GM21390 (cell line): ENCODE data around the gene SPTA1.

Experiments used
- ATAC-seq: cut with Tn5 transposase; IDR thresholded peaks from one replicate; pipeline ENCODE4 v1.9.1; 2021; ENCODE audit not compliant: unreplicated experiment

The SPTA1 gene

DNA sequence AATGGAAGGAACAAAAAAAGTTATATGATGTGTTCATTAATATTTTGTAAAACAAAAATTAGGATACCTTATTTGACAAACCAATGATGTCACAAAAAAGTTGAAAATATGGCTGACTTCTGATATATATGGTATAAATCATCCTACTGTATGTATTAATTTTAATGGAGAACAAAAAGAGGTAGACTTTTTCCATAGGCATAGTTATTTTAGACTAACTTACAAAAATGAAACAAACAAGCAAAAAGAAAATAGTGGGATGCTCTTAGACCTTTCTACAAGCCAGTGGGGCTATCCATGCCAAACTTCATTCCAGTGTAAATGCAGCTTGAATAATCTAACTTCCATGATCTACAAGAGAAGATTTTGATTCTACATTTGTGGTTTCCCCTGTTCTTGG lies 522 bp upstream of the SPTA1 start:
- ATAC-seq: no peak

DNA sequence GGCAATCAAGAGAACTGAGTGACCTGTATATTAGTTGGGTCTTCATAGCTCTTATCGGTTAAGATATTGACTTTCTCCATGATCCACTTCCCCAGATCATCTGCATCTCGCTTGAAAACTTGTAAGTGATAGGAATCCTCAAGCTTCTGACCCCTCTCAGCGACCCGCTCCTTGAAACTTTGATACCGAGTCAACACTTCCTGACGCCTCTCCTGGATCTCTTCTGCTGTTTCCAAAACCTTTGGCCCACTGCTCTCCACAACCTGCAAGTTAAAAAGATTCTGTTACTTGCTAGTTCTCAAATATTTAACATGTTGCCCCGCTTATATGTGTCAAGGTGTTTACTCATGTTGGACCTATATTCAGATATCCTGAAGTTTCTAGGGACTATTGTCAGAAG lies 1.4 kb downstream of the SPTA1 start:
- no peak for ATAC-seq

DNA sequence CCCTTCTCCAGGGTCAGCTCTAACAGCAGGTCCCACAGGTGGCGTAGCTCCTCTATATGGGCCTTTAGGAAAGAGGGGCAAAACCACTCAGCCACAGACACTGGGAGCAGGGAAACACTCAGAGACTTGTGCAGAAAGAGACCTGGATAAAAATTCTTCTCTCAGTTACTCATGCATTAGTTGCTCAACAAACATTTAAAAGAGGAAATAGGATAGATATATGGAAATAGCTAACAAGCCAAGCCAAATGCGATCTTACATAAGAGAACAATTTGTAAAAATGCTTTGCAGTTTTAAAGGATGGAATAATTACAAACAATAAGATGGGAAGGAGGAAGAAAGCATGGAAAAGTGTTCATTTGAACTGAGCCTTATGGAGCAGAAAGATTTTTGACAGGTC lies 4.9 kb downstream of the SPTA1 start:
- ATAC-seq: no peak

DNA sequence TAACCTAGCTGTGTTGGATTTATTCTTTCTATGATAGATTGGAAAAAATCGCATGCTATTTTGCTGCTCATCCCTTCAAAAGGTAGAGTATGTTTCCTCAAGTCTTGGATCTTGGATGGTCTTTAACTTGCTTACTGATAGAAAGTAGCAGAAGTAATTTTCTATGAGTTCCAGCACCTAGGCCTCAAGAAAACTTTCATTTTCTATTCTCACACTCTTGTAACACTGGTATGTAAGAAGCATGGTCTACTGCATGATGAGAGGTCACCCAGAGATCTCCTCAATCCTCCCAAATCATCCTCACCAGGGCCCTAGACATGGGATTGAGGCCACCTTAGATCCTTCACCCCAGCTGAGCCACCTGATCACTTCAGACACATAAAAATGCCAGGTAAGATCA lies 7.2 kb downstream of the SPTA1 start:
- ATAC-seq: no peak

DNA sequence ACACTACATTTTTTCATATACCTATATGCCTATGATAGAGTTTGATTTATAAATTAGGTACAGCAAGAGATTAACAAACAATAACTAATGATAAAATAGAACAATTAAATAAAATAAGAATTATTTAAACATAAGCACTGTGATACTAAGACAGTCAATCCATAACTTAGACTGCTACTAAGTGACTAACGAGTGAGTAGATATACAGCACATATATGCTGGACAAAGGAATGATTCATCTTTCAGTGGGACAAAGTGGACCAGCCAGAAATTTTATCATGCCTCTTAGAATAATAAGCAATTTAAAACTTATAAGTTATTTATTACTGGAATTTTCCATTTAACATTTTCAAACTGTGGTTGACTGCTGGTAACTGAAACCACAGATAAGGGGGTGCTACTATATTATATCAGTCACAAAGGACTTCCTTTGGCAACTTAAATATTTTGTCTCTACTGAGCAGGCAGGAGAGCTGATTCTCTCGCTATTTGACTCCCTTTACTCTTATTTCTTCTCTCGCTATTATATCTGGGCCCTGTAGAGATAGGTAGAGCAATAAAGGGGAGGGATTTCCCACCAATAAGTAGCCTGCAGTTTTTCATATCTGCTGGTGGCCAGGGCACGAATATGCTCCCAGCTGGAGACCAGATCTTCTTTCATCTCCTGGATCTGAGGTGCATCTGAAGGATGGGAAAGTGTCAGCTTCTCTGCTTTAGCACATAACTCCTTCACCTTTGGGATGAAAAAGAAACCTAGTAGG lies 10.8 kb downstream of the SPTA1 start:
- ATAC-seq: no peak

DNA sequence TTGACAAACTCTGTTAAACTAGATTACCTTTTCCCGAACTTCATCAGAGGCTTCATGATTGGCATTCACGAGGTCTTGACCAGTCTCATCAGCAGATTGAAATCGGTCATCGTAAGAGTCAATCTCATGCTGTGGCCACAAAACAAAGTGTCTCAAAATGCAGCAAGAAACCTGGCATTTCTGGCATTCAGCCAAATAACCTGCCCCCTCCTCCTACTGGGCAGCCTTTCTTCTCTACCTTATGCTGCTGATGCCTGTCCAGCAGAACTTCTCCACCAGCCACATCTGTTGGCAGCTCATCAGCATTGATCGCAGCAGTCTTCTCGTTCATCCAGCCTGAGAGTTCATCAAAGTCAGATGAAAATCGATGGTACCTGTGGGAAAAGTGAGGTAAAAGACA lies 12.2 kb downstream of the SPTA1 start:
- ATAC-seq: no peak

DNA sequence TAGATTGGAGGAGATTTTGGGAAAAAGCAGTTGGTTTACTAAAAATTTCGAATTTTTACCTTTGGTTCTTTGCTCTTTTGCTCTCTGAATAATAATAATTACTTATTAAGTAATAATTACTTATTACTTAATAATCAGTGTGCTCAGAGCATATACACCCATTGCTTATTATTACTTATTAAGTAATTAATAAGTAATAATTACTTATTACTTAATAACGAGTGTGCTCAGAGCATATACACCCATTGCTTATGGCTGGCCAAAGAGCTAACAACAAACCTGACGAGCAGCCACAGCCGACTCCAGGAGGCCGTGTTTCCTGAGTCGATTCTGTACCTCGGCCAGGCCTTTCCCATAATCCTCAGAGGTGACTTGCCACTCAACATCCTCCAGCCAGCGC lies 20.5 kb downstream of the SPTA1 start:
- no peak for ATAC-seq

DNA sequence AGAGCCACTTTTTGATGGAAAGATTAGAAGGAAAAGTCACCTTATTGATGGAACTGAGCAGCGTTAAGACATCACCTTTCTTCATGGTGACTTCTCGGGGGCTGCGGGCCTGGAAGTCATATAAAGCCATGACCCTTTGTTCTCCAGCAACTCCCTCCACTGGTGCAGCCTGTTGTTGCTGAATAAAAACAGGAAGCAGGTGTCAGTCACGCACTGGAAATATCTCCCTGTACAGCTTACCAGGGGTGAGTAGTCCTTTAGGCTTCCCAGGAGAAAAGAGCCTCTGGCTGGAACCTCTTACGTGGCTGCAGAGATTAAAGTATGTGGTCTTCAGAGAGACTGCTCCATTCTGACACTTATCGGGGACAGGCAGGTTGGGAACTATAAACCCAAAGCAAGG lies 31.9 kb downstream of the SPTA1 start:
- ATAC-seq: no peak

DNA sequence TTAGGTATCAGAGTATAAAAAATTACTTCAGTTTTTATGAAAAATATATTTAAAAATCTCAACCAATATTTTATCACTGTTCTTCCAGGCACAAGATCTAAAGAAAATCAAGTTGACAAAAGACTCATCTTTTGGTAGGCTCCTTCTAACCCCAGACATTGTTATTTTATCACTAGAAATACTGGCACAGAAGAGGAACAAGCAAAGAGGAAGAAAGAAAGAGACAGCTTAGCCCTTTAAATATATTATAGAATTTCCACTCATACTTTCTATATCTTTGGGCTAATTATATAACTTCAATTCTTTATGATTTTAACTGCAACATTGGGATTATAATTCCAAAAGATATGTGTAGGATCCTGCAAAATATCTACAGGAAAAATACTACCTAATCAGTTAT lies 32.4 kb downstream of the SPTA1 start:
- no peak for ATAC-seq

DNA sequence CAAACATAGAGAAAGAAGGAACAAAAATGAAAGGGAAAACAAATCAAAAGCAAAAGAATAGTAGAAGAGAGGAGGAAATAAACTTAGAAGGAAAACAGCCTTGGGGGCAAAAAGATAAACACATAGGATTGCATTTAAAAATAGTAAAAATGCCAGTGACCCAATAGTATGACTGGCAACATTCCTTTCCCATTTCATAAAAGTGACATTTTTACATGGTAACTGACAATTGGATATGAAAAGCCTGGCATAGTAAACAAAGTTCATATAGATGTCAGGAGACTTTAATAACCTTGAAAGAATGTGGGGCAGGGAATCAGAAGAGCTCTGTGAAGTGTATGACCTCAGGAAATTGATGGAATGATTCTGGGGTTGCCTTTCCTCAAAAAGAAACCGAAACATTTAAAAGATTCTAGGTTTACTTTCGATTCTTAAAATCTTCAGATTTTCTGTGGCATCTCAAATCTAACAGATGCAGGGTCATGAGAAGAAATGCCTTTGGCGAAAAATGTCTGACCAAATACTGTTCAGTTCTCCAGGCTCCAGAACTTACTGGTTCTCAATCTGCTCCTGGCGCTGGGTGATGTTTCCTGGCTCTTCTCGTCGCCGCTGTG lies 33.7 kb downstream of the SPTA1 start:
- no peak for ATAC-seq

DNA sequence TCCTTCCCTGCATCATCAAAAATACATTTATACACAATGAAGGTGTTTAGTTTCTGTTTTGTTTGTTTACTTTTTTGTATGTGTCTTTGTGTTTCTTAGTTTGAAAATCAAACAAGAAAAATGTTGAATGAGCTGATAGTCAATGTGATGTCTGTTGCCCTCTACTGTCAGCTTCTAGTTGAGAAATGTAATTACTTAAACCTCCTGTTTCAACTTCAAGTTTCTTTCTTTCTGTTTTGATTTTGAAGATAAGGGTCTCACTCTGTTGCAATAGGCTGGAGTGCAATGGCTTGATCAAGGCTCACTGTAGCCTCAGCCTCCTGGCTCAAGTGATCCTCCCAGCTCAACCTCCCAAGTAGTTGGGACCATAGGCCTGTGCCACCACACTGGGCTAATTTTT lies 37.5 kb downstream of the SPTA1 start:
- ATAC-seq: no peak

DNA sequence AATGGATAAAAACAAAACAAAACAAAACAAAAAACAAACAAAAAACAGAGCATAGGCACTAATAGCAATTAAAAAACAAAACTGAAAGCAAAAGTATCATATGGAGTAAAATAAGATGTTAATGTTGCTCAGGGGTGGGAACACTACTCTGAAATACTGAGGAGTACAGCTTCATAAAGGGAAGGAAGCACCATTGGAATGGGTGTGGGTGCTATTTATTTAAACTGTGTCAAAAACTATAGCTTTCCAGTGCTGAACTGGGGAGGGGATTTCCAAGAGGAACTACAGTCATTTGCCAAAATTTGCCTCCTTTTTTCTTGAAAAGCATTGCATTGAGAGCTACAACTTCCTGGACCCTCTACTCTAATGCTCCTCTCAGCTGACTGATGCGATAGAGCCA lies 40.0 kb downstream of the SPTA1 start:
- ATAC-seq: no peak

DNA sequence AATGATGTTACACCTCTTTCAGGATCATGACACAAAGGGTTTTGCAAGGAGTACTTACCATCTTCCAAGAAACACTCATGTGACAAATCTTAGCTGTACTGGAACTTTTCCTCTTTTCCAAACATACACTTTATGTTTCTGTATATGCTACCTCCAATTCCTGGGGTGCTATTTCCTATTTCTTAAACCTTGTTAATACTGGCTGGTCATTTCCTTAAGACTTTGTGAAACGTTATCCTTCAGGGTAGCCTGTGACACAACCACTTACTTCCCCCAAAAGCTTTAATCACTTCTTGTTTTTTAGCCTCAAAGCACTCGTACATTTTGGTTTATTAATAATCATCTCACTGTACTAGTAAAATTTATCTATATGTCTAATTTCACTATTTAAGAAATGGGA lies 42.1 kb downstream of the SPTA1 start:
- no peak for ATAC-seq

DNA sequence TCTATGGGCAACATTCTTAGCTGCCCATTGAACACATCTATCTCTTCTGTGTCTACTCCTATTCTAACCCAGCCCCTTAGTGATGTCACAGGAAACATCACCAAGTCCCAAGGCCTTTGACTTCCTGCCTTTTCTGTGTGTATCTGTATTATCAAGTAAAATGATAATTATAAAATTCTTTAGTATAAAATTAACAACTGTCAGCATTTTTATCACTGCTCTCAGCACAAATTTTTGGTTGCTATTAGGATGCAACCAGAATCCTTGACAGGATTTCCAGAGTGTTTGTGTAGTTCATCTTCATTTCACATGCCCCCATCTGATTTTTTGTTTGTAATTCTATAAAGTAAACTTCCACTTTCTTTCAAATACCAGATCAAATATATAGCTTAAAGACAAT lies 47.6 kb downstream of the SPTA1 start:
- ATAC-seq: no peak

DNA sequence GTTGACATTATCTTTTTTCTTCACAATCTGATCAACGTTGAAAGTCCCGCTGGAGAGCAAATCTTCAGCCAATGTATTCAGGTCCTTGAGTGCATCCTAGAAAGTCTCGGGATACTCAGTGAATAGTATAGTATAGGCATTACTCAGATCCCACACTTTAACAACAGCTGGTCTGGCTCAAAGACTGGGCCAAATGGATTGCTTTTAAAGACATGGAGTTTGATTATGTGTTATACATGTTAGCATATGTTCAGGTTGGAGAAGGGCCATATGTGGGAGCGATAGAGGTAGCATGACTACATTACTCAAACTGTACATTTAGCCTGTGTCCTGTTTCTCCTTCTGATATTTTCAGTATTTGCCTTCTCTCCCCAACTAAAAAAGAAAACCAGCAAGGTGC lies 48.4 kb downstream of the SPTA1 start:
- ATAC-seq: no peak

DNA sequence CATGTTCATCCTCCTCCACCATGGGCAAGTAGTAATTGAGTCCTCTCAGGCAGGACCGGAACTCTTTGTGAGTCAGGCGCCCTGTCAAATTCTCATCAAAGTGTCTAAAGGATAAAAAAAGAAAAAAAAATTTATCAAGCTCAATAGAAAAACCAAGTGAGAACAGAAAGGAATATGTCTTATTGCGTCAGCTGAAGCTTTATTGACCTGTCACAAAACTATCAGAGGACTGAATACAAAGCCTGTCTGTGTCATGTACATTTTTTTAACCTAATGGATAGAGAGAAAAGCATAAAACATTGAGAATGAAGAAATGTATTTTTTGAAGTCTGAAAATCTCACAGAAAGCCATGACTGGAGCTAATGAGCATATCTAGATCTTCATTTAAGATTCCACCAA lies 72.8 kb downstream of the SPTA1 start:
- no peak for ATAC-seq

DNA sequence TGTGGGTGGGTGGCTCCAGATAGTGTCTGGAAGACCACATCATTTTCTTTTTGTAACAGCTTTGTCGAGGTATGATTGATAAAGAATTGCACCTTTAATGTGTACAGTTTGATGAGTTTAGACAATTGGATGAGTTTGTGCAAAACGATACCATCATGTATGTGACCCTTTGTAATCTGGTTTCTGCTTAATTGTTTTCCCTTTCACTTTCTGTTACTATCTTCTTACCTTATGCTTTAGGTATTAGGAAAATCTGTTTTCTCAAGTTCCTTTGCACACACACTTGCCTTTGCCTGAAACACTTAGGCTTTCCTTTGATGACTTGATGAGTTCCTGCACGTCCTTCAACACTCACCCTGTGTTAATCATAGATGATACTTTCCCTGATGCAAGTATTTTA lies 74.6 kb downstream of the SPTA1 start:
- no peak for ATAC-seq

DNA sequence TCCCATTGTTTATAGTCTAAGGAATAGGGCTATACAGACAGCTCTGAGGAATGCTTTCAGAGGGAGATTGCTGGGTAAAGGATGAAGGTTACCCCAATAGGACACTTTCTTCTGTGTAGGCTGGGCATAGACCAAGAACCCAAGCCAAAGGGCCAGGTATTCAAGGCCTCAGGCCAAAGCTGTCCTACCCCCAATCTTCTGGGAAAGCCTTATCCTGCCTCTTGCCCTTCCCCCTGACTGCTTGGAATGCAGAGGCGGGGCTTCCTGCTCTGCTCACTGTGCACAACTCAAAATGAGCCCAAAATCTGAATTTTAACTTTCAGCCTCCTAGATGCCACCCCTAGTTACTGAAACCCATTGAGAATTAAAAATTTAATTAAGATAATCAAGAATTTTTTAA lies 79.2 kb downstream of the SPTA1 start:
- no peak for ATAC-seq

DNA sequence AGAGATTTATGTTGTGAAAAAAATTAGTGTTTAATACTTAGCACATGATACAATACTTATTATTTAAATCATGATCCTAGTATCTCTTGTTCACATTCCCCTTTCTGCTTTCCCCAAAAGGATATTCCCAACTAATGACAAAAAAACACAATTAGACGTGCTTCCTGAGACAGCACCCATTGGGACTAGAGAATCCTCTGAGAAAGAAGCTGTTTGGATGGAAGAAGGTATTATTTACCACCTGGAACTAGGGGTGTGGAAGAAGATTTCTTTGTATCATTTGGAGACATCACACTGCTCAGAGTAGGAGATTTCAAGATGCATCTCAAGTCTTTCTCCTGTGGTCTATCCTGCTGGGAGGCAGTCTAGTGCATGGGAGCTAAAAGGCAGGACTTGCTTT lies 81.5 kb downstream of the SPTA1 start, which contains the start of gene OR10Z1:
OR10Z1 (plus strand) TSS at position 301 of the 400 bp plus-strand sequence. CDS start 1,171 bp downstream, outside the sequence.
- ATAC-seq: no peak

DNA sequence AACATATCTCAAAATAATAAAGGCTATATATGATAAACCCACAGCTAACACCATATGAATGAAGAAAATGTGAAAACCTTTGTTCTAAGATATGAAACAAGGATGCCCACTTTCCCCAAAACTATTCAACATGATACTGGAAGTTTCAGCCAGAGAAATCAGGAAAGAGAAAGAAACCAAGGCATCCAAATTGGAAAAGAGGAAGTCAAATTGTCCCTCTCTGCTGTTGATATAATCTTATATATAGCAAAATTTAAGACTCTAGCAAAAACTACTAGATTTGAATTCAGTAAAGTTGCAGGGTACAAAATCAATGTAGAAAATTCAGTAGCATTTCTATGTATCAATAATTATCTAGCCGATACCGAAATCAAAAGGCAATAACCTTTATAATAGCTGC lies 85.8 kb downstream of the SPTA1 start:
- no peak for ATAC-seq

DNA sequence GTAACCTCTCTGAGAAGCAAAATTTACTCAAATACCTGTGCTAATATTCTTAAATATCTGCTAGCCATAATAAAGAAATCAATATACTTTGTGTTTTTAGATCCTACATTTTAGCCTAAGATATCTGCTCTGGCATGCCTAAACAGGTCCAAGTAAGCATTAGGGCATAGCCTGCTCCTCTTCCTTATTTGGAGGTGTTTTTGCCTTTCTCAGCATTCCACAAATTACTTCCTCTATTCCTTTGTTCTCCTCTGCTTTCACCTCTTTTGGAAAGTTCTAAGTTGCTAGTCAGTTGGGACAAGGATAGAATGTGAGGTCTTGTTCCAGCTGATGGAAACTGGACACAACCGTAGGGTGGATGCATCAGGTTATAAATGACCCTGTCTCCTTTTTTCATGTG lies 99.6 kb downstream of the SPTA1 start:
- ATAC-seq: no peak

DNA sequence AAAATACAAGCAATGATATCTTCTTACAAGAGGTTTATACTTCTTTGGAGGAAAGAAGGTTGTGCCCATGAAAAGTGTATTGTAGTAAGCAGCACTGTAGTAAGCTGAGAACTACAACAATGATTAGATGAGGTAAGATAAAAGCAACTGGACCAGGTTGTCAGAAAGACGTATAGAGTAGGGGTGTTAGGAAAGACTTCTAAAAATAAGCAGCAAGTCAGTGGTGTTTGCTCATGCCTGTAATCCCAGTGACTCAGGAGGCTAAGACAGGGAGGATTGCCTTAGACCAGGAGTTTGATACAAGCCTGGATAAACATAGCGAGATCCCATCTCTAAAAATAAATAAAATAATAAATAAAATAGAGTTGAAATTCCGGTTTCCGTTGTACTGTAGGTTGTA lies 102.6 kb downstream of the SPTA1 start:
- no peak for ATAC-seq

DNA sequence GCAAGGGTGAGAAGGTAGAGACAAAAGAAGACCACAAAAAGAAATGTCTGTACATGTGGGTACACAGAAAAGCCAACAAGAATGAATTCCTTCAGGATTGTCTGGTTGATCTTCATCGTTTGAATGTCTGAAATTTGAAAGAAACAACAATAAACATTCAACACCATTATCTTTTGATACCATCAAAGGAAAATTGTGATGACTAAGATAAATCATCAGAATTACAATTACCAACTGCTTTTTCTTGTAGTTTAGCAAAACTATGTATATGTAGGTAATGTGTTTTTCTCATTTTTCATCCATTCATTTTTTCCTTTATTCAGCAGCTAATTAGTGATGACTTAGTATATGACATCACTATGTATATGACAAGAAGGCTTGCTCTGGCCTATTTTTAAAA lies 106.8 kb downstream of the SPTA1 start, which contains the start of gene OR10X1:
OR10X1 (minus strand) TSS at position 167 of the 400 bp plus-strand sequence; CDS start at position 167, 0 bp downstream.
- ATAC-seq: no peak
